Glutamatergic neuron (in vitro differentiated cells): ENCODE data around the gene NDST3. TPM values are rescaled to one million over a fixed set of nuclear protein-coding genes. Genes with fewer than 3 reads are reported as not detected.

ENCODE experiments used
- DNase-seq: peaks from one replicate; pipeline ENCODE4 v3.0.0; 2022
- H3K27ac Mint-ChIP-seq: one replicate; pipeline ENCODE4 v1.8.0; 2020; ENCODE audit warnings: mild to moderate bottlenecking, mixed read lengths, inconsistent platforms; ENCODE audit not compliant: unreplicated experiment
- H3K27me3 Mint-ChIP-seq: one replicate; pipeline ENCODE4 v1.8.0; 2020; ENCODE audit warnings: mild to moderate bottlenecking, moderate library complexity, mixed read lengths, inconsistent platforms; ENCODE audit not compliant: unreplicated experiment
- H3K36me3 Mint-ChIP-seq: one replicate; pipeline ENCODE4 v1.8.0; 2020; ENCODE audit warnings: mild to moderate bottlenecking, mixed read lengths, inconsistent platforms; ENCODE audit not compliant: unreplicated experiment
- H3K4me1 Mint-ChIP-seq: one replicate; pipeline ENCODE4 v1.8.0; 2020; ENCODE audit warnings: mild to moderate bottlenecking, low read depth, mixed read lengths, inconsistent platforms; ENCODE audit not compliant: unreplicated experiment
- H3K4me3 Mint-ChIP-seq: one replicate; pipeline ENCODE4 v1.8.0; 2020; ENCODE audit warnings: mild to moderate bottlenecking, mixed read lengths, inconsistent platforms; ENCODE audit not compliant: unreplicated experiment
- H3K9me3 Mint-ChIP-seq: one replicate; pipeline ENCODE4 v1.8.0; 2020; ENCODE audit warnings: mild to moderate bottlenecking, moderate library complexity, mixed read lengths, inconsistent platforms; ENCODE audit not compliant: unreplicated experiment
- total RNA-seq: library from RNA; stranded (reverse); fragmentation: NEBNext Ultra II Directional; extraction: Animal tissue kit (Norgen Biotek cat#: 25700); gene quantifications from one replicate; pipeline ENCODE4 v1.2.1, GENCODE V29; 2021; ENCODE audit not compliant: unreplicated experiment
- TF ChIP-seq, protein P1 (sequence below): fragments of 200-600 bp; sonication (generic); IDR thresholded peaks from one replicate; pipeline ENCODE4 v1.5.0; 2021; ENCODE audit not compliant: partially characterized antibody, unreplicated experiment

The NDST3 gene
- total RNA-seq, 1 donor from 2014 or later = 38.4 TPM

DNA sequence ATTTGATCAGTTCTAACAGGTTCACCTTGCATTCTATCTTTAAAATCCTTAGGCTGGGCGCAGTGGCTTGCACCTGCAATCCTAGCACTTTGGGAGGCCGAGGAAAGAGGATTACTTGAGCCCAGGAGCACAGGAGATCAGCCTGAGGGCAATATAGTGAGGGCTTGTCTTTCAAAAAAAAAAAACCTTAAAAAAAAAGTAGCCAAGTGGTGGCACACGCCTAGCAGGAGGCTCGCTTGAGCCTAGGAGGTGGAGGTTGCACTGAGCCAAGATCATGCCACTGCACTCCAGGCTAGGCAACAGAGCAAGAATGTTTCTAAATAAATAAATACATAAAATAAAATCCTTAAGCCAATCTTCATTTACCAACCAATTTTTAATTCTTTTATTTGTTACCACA lies 243.0 kb downstream of the NDST3 start:
- H3K36me3 Mint-ChIP-seq = no peaks in the 10 kb centered on the region
- peaks cover 6% of the 10 kb centered on the region for H3K27me3 Mint-ChIP-seq
- H3K4me1 Mint-ChIP-seq = peaks cover 17% of the 10 kb centered on the region
- no peak overlapping the region for H3K4me3 Mint-ChIP-seq
- peaks cover 5% of the 10 kb centered on the region for H3K9me3 Mint-ChIP-seq
- DNase-seq = no peak
- H3K27ac Mint-ChIP-seq = no peak overlapping the region
- TF ChIP-seq, protein P1, sequence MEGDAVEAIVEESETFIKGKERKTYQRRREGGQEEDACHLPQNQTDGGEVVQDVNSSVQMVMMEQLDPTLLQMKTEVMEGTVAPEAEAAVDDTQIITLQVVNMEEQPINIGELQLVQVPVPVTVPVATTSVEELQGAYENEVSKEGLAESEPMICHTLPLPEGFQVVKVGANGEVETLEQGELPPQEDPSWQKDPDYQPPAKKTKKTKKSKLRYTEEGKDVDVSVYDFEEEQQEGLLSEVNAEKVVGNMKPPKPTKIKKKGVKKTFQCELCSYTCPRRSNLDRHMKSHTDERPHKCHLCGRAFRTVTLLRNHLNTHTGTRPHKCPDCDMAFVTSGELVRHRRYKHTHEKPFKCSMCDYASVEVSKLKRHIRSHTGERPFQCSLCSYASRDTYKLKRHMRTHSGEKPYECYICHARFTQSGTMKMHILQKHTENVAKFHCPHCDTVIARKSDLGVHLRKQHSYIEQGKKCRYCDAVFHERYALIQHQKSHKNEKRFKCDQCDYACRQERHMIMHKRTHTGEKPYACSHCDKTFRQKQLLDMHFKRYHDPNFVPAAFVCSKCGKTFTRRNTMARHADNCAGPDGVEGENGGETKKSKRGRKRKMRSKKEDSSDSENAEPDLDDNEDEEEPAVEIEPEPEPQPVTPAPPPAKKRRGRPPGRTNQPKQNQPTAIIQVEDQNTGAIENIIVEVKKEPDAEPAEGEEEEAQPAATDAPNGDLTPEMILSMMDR = no peak

DNA sequence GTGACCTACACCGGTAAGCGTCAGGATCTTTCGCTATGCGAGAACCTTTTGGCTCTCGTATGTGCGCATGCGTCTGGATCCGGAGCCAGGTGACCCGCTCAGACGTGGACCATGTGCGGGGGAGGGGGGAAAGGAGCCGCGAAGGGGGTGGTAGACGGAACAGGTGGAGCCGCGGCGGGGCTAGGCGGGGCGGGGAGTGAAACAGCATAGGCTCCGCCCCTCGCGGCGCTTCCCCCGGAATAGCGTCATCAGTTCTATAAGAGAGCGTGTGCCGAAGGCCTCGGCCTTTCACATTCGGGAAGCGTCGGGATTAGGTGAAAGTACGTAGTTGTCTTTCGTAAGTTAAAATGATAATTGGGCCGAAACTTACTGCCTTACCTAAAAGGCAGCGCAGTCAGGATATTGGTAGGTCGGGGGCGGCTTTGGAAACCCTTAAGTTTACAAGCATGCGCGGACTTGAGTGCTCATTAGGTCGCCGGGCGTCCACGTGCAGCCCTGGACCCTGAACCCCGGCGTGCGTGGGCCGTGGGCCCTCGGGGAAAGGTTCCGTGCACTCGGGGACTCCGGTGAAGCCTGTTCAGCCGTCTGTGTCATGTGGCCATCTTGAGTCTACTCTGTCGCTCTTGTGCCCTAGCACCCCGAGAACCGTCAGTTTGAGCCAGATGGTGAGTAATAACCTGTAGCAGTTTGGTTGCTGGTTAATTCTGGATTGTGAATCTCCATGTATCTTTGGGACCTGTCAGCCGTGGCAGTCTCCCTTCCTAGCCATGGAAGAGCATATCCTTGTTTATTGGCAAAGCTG lies 244.4 kb downstream of the NDST3 start:
- Mint-ChIP-seq H3K4me1 (peaks cover 28% of the 10 kb centered on the region), H3K9me3 (peaks cover 5% of the 10 kb centered on the region), H3K4me3 (peak overlapping the region; percentile 90), H3K36me3 (no peaks in the 10 kb centered on the region), H3K27me3 (peaks cover 6% of the 10 kb centered on the region), H3K27ac (peak overlapping the region; percentile 97)
- TF ChIP-seq, protein P1 = no peak
- peak; percentile 94 for DNase-seq

DNA sequence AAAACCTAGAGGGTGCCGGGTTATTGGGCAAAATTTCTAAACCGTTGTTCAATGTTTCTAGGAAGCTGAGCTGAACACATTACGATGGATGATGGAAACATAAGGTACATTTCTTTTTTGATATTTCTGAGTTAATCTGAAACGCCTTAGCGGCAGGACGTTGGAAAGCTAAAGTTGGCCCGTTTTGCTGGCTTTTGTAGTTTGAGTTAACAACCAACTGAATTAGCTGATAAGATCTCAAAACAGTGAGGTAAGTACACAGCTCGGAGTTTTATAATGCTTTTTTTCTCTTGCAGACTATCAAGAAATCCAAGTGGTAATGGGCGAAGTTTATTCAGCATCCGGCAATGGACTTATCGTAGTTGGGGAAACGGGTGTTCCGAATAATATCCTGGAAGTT lies 245.0 kb downstream of the NDST3 start:
- H3K4me1 Mint-ChIP-seq = peaks cover 28% of the 10 kb centered on the region
- H3K27me3 Mint-ChIP-seq = peaks cover 6% of the 10 kb centered on the region
- H3K27ac Mint-ChIP-seq = peak overlapping the region; percentile 97
- no peaks in the 10 kb centered on the region for H3K36me3 Mint-ChIP-seq
- peak overlapping the region; percentile 90 for H3K4me3 Mint-ChIP-seq
- H3K9me3 Mint-ChIP-seq = peaks cover 5% of the 10 kb centered on the region
- TF ChIP-seq, protein P1 = no peak
- DNase-seq = no peak

DNA sequence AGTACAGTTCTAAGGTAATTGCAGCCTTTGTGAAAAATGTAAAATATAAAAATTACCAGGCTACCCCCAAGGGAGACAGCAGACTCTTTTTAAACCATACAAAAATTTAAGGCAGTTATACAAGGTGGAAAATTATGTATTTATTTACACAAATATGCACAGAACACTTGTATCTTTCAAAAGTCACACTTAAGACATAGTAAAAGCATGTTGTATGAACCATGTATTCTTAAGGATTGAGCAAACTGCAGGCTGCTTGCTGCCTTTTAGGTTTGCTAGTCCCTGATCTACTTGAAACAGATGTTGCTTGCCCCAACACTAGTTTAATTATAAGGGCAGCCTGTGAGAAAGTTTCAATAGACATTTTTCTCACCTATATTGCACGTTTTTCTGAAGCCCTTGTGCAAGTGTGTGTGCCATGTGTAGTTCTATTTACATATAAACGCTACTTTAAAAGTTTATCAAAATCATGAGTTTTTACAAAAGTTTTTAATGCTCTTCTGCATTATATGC lies 245.7 kb downstream of the NDST3 start:
- no peak for DNase-seq
- peaks cover 6% of the 10 kb centered on the region for H3K27me3 Mint-ChIP-seq
- H3K9me3 Mint-ChIP-seq = peaks cover 5% of the 10 kb centered on the region
- TF ChIP-seq, protein P1 = no peak
- H3K27ac Mint-ChIP-seq = peak overlapping the region; percentile 97
- peak overlapping the region; percentile 90 for H3K4me3 Mint-ChIP-seq
- H3K4me1 Mint-ChIP-seq = peaks cover 28% of the 10 kb centered on the region
- H3K36me3 Mint-ChIP-seq = no peaks in the 10 kb centered on the region
